A549 (cell line): ENCODE data around the gene CPAMD8.

Experiments
- CEBPB ChIP-seq, 2 experiments: fragments of >200 bp in 1 of 2; sonication (Bioruptor Twin) in 1 of 2; formaldehyde crosslinking in 1 of 2; IDR thresholded peaks; 2 replicates each; pipeline ENCODE4 v1.6.1; 2012 to 2016
- CHD4 ChIP-seq: fragments of 200-600 bp; sonication (generic); IDR thresholded peaks from 2 replicates; pipeline ENCODE4 v1.6.1; 2016; ENCODE audit warnings: antibody characterized with exemption, mild to moderate bottlenecking, borderline replicate concordance
- CTCF ChIP-seq: fragments of >200 bp; sonication (Bioruptor Twin); formaldehyde crosslinking; IDR thresholded peaks from 3 replicates; pipeline ENCODE4 v1.5.1; 2016
- EP300 ChIP-seq, 2 experiments: fragments of >200 bp; sonication (Bioruptor Twin); formaldehyde crosslinking; IDR thresholded peaks; 2 replicates in 1 of 2; 3 replicates in 1 of 2; pipeline ENCODE4 v1.6.1; 2016 to 2017
- HDAC2 ChIP-seq: fragments of 200-600 bp; sonication (generic); IDR thresholded peaks from 2 replicates; pipeline ENCODE4 v1.6.1; 2016
- HOXB5 ChIP-seq: fragments of 250-450 bp; sonication (Bioruptor Pico); IDR thresholded peaks from 2 replicates; pipeline ENCODE4 v1.5.0; 2020; ENCODE audit warnings: mild to moderate bottlenecking, moderate library complexity
- MAX ChIP-seq: IDR thresholded peaks from 2 replicates; pipeline ENCODE4 v1.6.1; 2012
- MYC ChIP-seq: IDR thresholded peaks from 2 replicates; pipeline ENCODE4 v1.6.1; 2012; ENCODE audit warnings: mild to moderate bottlenecking, inconsistent platforms, low read length, improper control_type of control experiment, borderline replicate concordance
- POLR2A ChIP-seq: IDR thresholded peaks from 2 replicates; pipeline ENCODE4 v1.6.1; 2012; ENCODE audit warnings: mild to moderate bottlenecking, low read length
- SMC3 ChIP-seq: fragments of >200 bp; sonication (Bioruptor Twin); formaldehyde crosslinking; IDR thresholded peaks from 3 replicates; pipeline ENCODE4 v1.6.1; 2018; ENCODE audit warnings: inconsistent platforms
- ZFP36 ChIP-seq: fragments of 450-650 bp; IDR thresholded peaks from 2 replicates; pipeline ENCODE4 v1.6.1; 2014; ENCODE audit warnings: borderline replicate concordance; ENCODE audit not compliant: partially characterized antibody

GRCh38 chr19:17070421-17070820, 43.8 kb upstream of the CPAMD8 start:
- TF ChIP-seq CTCF (no peak), POLR2A (no peak), HOXB5 (no peak), HDAC2 (no peak), MAX (no peak), SMC3 (no peak), EP300 (IDR thresholded peaks at IDR 0.05) (no peak), CEBPB (IDR thresholded peaks at IDR 0.05) (no peak), CHD4 (no peak), ZFP36 (no peak), MYC (no peak)
